ENCODE measurements around the gene SMIM8.
"Not testable (repeated sequence)": the region's sequence is repeated elsewhere in the genome, so short reads cannot be mapped to it uniquely, and the experiment has no call there.

SMIM8 gene

GRCh38 chr6:87315071-87315470 is 7.3 kb upstream of the SMIM8 start:
- DNase-seq = no peak
- Histone ChIP-seq H3K4me3 (ENCODE audit: low read depth, low read length) (no peak overlapping the region), H3K4me1 (ENCODE audit: control insufficient read depth in 1 of 2, insufficient read depth in 2 of 2, low read length in 2 of 2) (no peaks in the 10 kb centered on the region), H3K14ac (ENCODE audit: low read length) (no peak overlapping the region), H3K4ac (ENCODE audit: low read depth, low read length) (no peak overlapping the region), H3K36me3 (ENCODE audit: control insufficient read depth in 1 of 2, insufficient read depth in 2 of 2, low read length in 2 of 2) (no peaks in the 10 kb centered on the region), H4K12ac (ENCODE audit: low read depth, low read length) (no peak overlapping the region), H3K27me3 (ENCODE audit: insufficient read depth, low read length) (no peaks in the 10 kb centered on the region), H3K23ac (ENCODE audit: low read length) (no peak overlapping the region), H4K8ac (ENCODE audit: low read depth, low read length) (no peak overlapping the region), H3K9me3 (ENCODE audit: insufficient read depth, low read depth, low read length) (no peaks in the 10 kb centered on the region), H2BK5ac (ENCODE audit: low read depth, low read length, poor library complexity) (no peak overlapping the region), H2BK120ac (ENCODE audit: insufficient read depth, low read length, poor library complexity) (no peak overlapping the region), H3K18ac (ENCODE audit: low read length) (no peak overlapping the region), H3K27ac (ENCODE audit: low read depth, low read length) (no peak overlapping the region), H3K79me1 (ENCODE audit: low read length) (no peaks in the 10 kb centered on the region), H3K79me2 (ENCODE audit: control insufficient read depth, insufficient read depth, low read length, poor library complexity) (no peaks in the 10 kb centered on the region), H2AK5ac (ENCODE audit: low read length) (no peak overlapping the region), H3K9ac (ENCODE audit: low read length) (no peak overlapping the region), H3K4me2 (ENCODE audit: low read length) (no peak overlapping the region), H2BK12ac (ENCODE audit: low read length) (no peak overlapping the region), H2AFZ (ENCODE audit: insufficient read depth, low read length, poor library complexity) (no peak overlapping the region), H4K91ac (ENCODE audit: low read depth, low read length) (no peak overlapping the region)
- WGBS (ENCODE audit: extremely low coverage, insufficient coverage, insufficient read length) = no CpG with 5 or more reads among the region's 3 CpGs

- Histone ChIP-seq H3K27ac (ENCODE audit: low read depth, low read length) (no peak overlapping the region), H3K36me3 (ENCODE audit: control insufficient read depth in 1 of 2, insufficient read depth in 2 of 2, low read length in 2 of 2) (no peaks in the 10 kb centered on the region), H3K79me1 (ENCODE audit: low read length) (peaks cover 5% of the 10 kb centered on the region), H2BK5ac (ENCODE audit: low read depth, low read length, poor library complexity) (no peak overlapping the region), H2AK5ac (ENCODE audit: low read length) (no peak overlapping the region), H3K18ac (ENCODE audit: low read length) (no peak overlapping the region), H3K9me3 (ENCODE audit: insufficient read depth, low read depth, low read length) (no peaks in the 10 kb centered on the region), H3K14ac (ENCODE audit: low read length) (no peak overlapping the region), H3K79me2 (ENCODE audit: control insufficient read depth, insufficient read depth, low read length, poor library complexity) (peaks cover 4% of the 10 kb centered on the region), H3K4me3 (ENCODE audit: low read depth, low read length) (no peak overlapping the region), H3K23ac (ENCODE audit: low read length) (no peak overlapping the region), H2AFZ (ENCODE audit: insufficient read depth, low read length, poor library complexity) (no peak overlapping the region), H2BK120ac (ENCODE audit: insufficient read depth, low read length, poor library complexity) (no peak overlapping the region), H2BK12ac (ENCODE audit: low read length) (no peak overlapping the region), H3K4ac (ENCODE audit: low read depth, low read length) (no peak overlapping the region), H3K9ac (ENCODE audit: low read length) (no peak overlapping the region), H4K8ac (ENCODE audit: low read depth, low read length) (no peak overlapping the region), H3K4me1 (ENCODE audit: control insufficient read depth in 1 of 2, insufficient read depth in 2 of 2, low read length in 2 of 2) (no peaks in the 10 kb centered on the region), H4K12ac (ENCODE audit: low read depth, low read length) (no peak overlapping the region), H3K4me2 (ENCODE audit: low read length) (no peak overlapping the region), H4K91ac (ENCODE audit: low read depth, low read length) (no peak overlapping the region), H3K27me3 (ENCODE audit: insufficient read depth, low read length) (no peaks in the 10 kb centered on the region)
- no CpG with 5 or more reads among the region's 3 CpGs for WGBS (ENCODE audit: extremely low coverage, insufficient coverage, insufficient read length)
- no peak for DNase-seq
These were observed 3.0 kb upstream of the SMIM8 start for GRCh38 chr6:87319271-87319987.

- H3K27ac ChIP-seq (ENCODE audit: low read depth, low read length); H3K79me2 ChIP-seq (ENCODE audit: control insufficient read depth, insufficient read depth, low read length, poor library complexity); H3K18ac ChIP-seq (ENCODE audit: low read length); H3K36me3 ChIP-seq (ENCODE audit: control insufficient read depth in 1 of 2, insufficient read depth in 2 of 2, low read length in 2 of 2); H3K4me2 ChIP-seq (ENCODE audit: low read length); H3K79me1 ChIP-seq (ENCODE audit: low read length); H2BK120ac ChIP-seq (ENCODE audit: insufficient read depth, low read length, poor library complexity); H2BK12ac ChIP-seq (ENCODE audit: low read length); H2AFZ ChIP-seq (ENCODE audit: insufficient read depth, low read length, poor library complexity); H3K27me3 ChIP-seq (ENCODE audit: insufficient read depth, low read length); DNase-seq; H4K8ac ChIP-seq (ENCODE audit: low read depth, low read length); H2AK5ac ChIP-seq (ENCODE audit: low read length); H2BK5ac ChIP-seq (ENCODE audit: low read depth, low read length, poor library complexity); H3K9ac ChIP-seq (ENCODE audit: low read length); H3K9me3 ChIP-seq (ENCODE audit: insufficient read depth, low read depth, low read length); H3K4me3 ChIP-seq (ENCODE audit: low read depth, low read length); H3K14ac ChIP-seq (ENCODE audit: low read length); H3K4ac ChIP-seq (ENCODE audit: low read depth, low read length); H3K23ac ChIP-seq (ENCODE audit: low read length); H4K91ac ChIP-seq (ENCODE audit: low read depth, low read length); H3K4me1 ChIP-seq (ENCODE audit: control insufficient read depth in 1 of 2, insufficient read depth in 2 of 2, low read length in 2 of 2); H4K12ac ChIP-seq (ENCODE audit: low read depth, low read length): not testable (repeated sequence)
- WGBS (ENCODE audit: extremely low coverage, insufficient coverage, insufficient read length) = no CpG with 5 or more reads among the region's 1 CpG
These were observed 1.5 kb downstream of the SMIM8 start for GRCh38 chr6:87323880-87324279.

GRCh38 chr6:87330961-87331360 is 8.6 kb downstream of the SMIM8 start:
- Histone ChIP-seq H2BK12ac (ENCODE audit: low read length) (no peak overlapping the region), H3K4ac (ENCODE audit: low read depth, low read length) (no peak overlapping the region), H3K9ac (ENCODE audit: low read length) (no peak overlapping the region), H4K91ac (ENCODE audit: low read depth, low read length) (no peak overlapping the region), H3K79me2 (ENCODE audit: control insufficient read depth, insufficient read depth, low read length, poor library complexity) (no peaks in the 10 kb centered on the region), H2BK5ac (ENCODE audit: low read depth, low read length, poor library complexity) (no peak overlapping the region), H2AK5ac (ENCODE audit: low read length) (no peak overlapping the region), H3K27ac (ENCODE audit: low read depth, low read length) (no peak overlapping the region), H3K14ac (ENCODE audit: low read length) (no peak overlapping the region), H3K27me3 (ENCODE audit: insufficient read depth, low read length) (no peaks in the 10 kb centered on the region), H3K18ac (ENCODE audit: low read length) (no peak overlapping the region), H2BK120ac (ENCODE audit: insufficient read depth, low read length, poor library complexity) (no peak overlapping the region), H4K12ac (ENCODE audit: low read depth, low read length) (no peak overlapping the region), H3K9me3 (ENCODE audit: insufficient read depth, low read depth, low read length) (no peaks in the 10 kb centered on the region), H3K4me3 (ENCODE audit: low read depth, low read length) (no peak overlapping the region), H3K36me3 (ENCODE audit: control insufficient read depth in 1 of 2, insufficient read depth in 2 of 2, low read length in 2 of 2) (no peaks in the 10 kb centered on the region), H2AFZ (ENCODE audit: insufficient read depth, low read length, poor library complexity) (no peak overlapping the region), H3K23ac (ENCODE audit: low read length) (no peak overlapping the region), H3K4me2 (ENCODE audit: low read length) (no peak overlapping the region), H3K4me1 (ENCODE audit: control insufficient read depth in 1 of 2, insufficient read depth in 2 of 2, low read length in 2 of 2) (peaks cover 0 to 4% of the 10 kb centered on the region in 2 experiments), H4K8ac (ENCODE audit: low read depth, low read length) (no peak overlapping the region), H3K79me1 (ENCODE audit: low read length) (peaks cover 4% of the 10 kb centered on the region)
- DNase-seq = no peak
